Measurements from ENCODE around the gene ZNF469. TPM values are rescaled to one million over a fixed set of nuclear protein-coding genes. Genes with fewer than 3 reads are reported as not detected.
"Not testable (repeated sequence)": the region's sequence is repeated elsewhere in the genome, so short reads cannot be mapped to it uniquely, and the experiment has no call there.

Gene ZNF469
- total and polyA plus RNA-seq, 9 donors, result 3.7 to 11.5 (median 6.2) TPM

GRCh38 chr16:88360401-88360800, 22.4 kb upstream of the ZNF469 start:
- H3K4me1 ChIP-seq (ENCODE audit: control insufficient read depth, insufficient read depth, low read length); H3K36me3 ChIP-seq (ENCODE audit: control insufficient read depth, insufficient read depth, low read length); H3K27ac ChIP-seq (ENCODE audit: low read length); H3K27me3 ChIP-seq (ENCODE audit: control insufficient read depth, insufficient read depth, low read length); DNase-seq; H3K4me3 ChIP-seq (ENCODE audit: low read length); H3K9me3 ChIP-seq (replicated peaks; ENCODE audit: control insufficient read depth, low read depth, low read length): not testable (repeated sequence)
- WGBS (ENCODE audit: insufficient coverage), result no CpG with 5 or more reads among the region's 20 CpGs

- H3K4me1 ChIP-seq (ENCODE audit: control insufficient read depth, insufficient read depth, low read length), result no peaks in the 10 kb centered on the region
- H3K9me3 ChIP-seq (replicated peaks; ENCODE audit: control insufficient read depth, low read depth, low read length), result peaks cover 5% of the 10 kb centered on the region
- H3K27me3 ChIP-seq (ENCODE audit: control insufficient read depth, insufficient read depth, low read length), result peaks cover 8% of the 10 kb centered on the region
- no peak overlapping the region for H3K27ac ChIP-seq (ENCODE audit: low read length)
- H3K36me3 ChIP-seq (ENCODE audit: control insufficient read depth, insufficient read depth, low read length), result no peaks in the 10 kb centered on the region
- no peak for DNase-seq
- no peak overlapping the region for H3K4me3 ChIP-seq (ENCODE audit: low read length)
- WGBS (ENCODE audit: insufficient coverage), result 100% methylated on average over 1 of the region's 2 CpGs
Measured at GRCh38 chr16:88360999-88361398, 21.8 kb upstream of the ZNF469 start.

GRCh38 chr16:88361775-88362174, 21.0 kb upstream of the ZNF469 start:
- 89% methylated on average over 3 of the region's 5 CpGs for WGBS (ENCODE audit: insufficient coverage)
- H3K4me1 ChIP-seq (ENCODE audit: control insufficient read depth, insufficient read depth, low read length), result no peaks in the 10 kb centered on the region
- H3K27ac ChIP-seq (ENCODE audit: low read length), result no peak overlapping the region
- H3K36me3 ChIP-seq (ENCODE audit: control insufficient read depth, insufficient read depth, low read length), result no peaks in the 10 kb centered on the region
- H3K27me3 ChIP-seq (ENCODE audit: control insufficient read depth, insufficient read depth, low read length), result peaks cover 8% of the 10 kb centered on the region
- peaks cover 5% of the 10 kb centered on the region for H3K9me3 ChIP-seq (replicated peaks; ENCODE audit: control insufficient read depth, low read depth, low read length)
- DNase-seq, result no peak
- no peak overlapping the region for H3K4me3 ChIP-seq (ENCODE audit: low read length)

- Histone ChIP-seq H3K9me3 (replicated peaks; ENCODE audit: control insufficient read depth, low read depth, low read length) (peaks cover 5% of the 10 kb centered on the region), H3K4me1 (ENCODE audit: control insufficient read depth, insufficient read depth, low read length) (no peaks in the 10 kb centered on the region), H3K36me3 (ENCODE audit: control insufficient read depth, insufficient read depth, low read length) (no peaks in the 10 kb centered on the region), H3K4me3 (ENCODE audit: low read length) (no peak overlapping the region), H3K27me3 (ENCODE audit: control insufficient read depth, insufficient read depth, low read length) (peaks cover 8% of the 10 kb centered on the region), H3K27ac (ENCODE audit: low read length) (no peak overlapping the region)
- no peak for DNase-seq
- WGBS (ENCODE audit: insufficient coverage), result 57% methylated on average over 1 of the region's 2 CpGs
Measured at GRCh38 chr16:88363239-88363891, 19.4 kb upstream of the ZNF469 start.

- no peak for DNase-seq
- WGBS (ENCODE audit: insufficient coverage), result 83% methylated on average over 5 of the region's 6 CpGs
- Histone ChIP-seq H3K9me3 (replicated peaks; ENCODE audit: control insufficient read depth, low read depth, low read length) (peaks cover 5% of the 10 kb centered on the region), H3K27me3 (ENCODE audit: control insufficient read depth, insufficient read depth, low read length) (peaks cover 3% of the 10 kb centered on the region), H3K27ac (ENCODE audit: low read length) (no peak overlapping the region), H3K4me3 (ENCODE audit: low read length) (no peak overlapping the region), H3K4me1 (ENCODE audit: control insufficient read depth, insufficient read depth, low read length) (no peaks in the 10 kb centered on the region), H3K36me3 (ENCODE audit: control insufficient read depth, insufficient read depth, low read length) (no peaks in the 10 kb centered on the region)
Measured at GRCh38 chr16:88365244-88365865, 17.4 kb upstream of the ZNF469 start.

- H3K9me3 ChIP-seq (replicated peaks; ENCODE audit: control insufficient read depth, low read depth, low read length), result peaks cover 5% of the 10 kb centered on the region
- H3K4me3 ChIP-seq (ENCODE audit: low read length), result no peak overlapping the region
- peaks cover 3% of the 10 kb centered on the region for H3K27me3 ChIP-seq (ENCODE audit: control insufficient read depth, insufficient read depth, low read length)
- no peak for DNase-seq
- H3K27ac ChIP-seq (ENCODE audit: low read length), result no peak overlapping the region
- no peaks in the 10 kb centered on the region for H3K36me3 ChIP-seq (ENCODE audit: control insufficient read depth, insufficient read depth, low read length)
- no peaks in the 10 kb centered on the region for H3K4me1 ChIP-seq (ENCODE audit: control insufficient read depth, insufficient read depth, low read length)
- 99% methylated on average over 4 of the region's 4 CpGs for WGBS (ENCODE audit: insufficient coverage)
Measured at GRCh38 chr16:88366032-88366703, 16.6 kb upstream of the ZNF469 start.

GRCh38 chr16:88366704-88367047, 16.1 kb upstream of the ZNF469 start:
- DNase-seq, result no peak
- Histone ChIP-seq H3K27ac (ENCODE audit: low read length) (no peak overlapping the region), H3K4me1 (ENCODE audit: control insufficient read depth, insufficient read depth, low read length) (no peaks in the 10 kb centered on the region), H3K27me3 (ENCODE audit: control insufficient read depth, insufficient read depth, low read length) (peaks cover 3% of the 10 kb centered on the region), H3K36me3 (ENCODE audit: control insufficient read depth, insufficient read depth, low read length) (no peaks in the 10 kb centered on the region), H3K9me3 (replicated peaks; ENCODE audit: control insufficient read depth, low read depth, low read length) (peaks cover 5% of the 10 kb centered on the region), H3K4me3 (ENCODE audit: low read length) (no peak overlapping the region)
- WGBS (ENCODE audit: insufficient coverage), result 97% methylated on average over 4 of the region's 4 CpGs

- no peaks in the 10 kb centered on the region for H3K36me3 ChIP-seq (ENCODE audit: control insufficient read depth, insufficient read depth, low read length)
- no peak overlapping the region for H3K4me3 ChIP-seq (ENCODE audit: low read length)
- no peak for DNase-seq
- peaks cover 5% of the 10 kb centered on the region for H3K9me3 ChIP-seq (replicated peaks; ENCODE audit: control insufficient read depth, low read depth, low read length)
- peaks cover 3% of the 10 kb centered on the region for H3K27me3 ChIP-seq (ENCODE audit: control insufficient read depth, insufficient read depth, low read length)
- 92% methylated on average over 11 of the region's 11 CpGs for WGBS (ENCODE audit: insufficient coverage)
- no peaks in the 10 kb centered on the region for H3K4me1 ChIP-seq (ENCODE audit: control insufficient read depth, insufficient read depth, low read length)
- H3K27ac ChIP-seq (ENCODE audit: low read length), result no peak overlapping the region
Measured at GRCh38 chr16:88367560-88367959, 15.2 kb upstream of the ZNF469 start.

GRCh38 chr16:88368036-88368435, 14.7 kb upstream of the ZNF469 start:
- Histone ChIP-seq H3K4me1 (ENCODE audit: control insufficient read depth, insufficient read depth, low read length) (no peaks in the 10 kb centered on the region), H3K4me3 (ENCODE audit: low read length) (no peak overlapping the region), H3K9me3 (replicated peaks; ENCODE audit: control insufficient read depth, low read depth, low read length) (peaks cover 4% of the 10 kb centered on the region), H3K27me3 (ENCODE audit: control insufficient read depth, insufficient read depth, low read length) (peaks cover 3% of the 10 kb centered on the region), H3K27ac (ENCODE audit: low read length) (no peak overlapping the region), H3K36me3 (ENCODE audit: control insufficient read depth, insufficient read depth, low read length) (no peaks in the 10 kb centered on the region)
- WGBS (ENCODE audit: insufficient coverage), result 93% methylated on average over 13 of the region's 13 CpGs
- no peak for DNase-seq

GRCh38 chr16:88368994-88369393, 13.8 kb upstream of the ZNF469 start:
- DNase-seq, result no peak
- Histone ChIP-seq H3K36me3 (ENCODE audit: control insufficient read depth, insufficient read depth, low read length) (no peaks in the 10 kb centered on the region), H3K4me3 (ENCODE audit: low read length) (no peak overlapping the region), H3K4me1 (ENCODE audit: control insufficient read depth, insufficient read depth, low read length) (no peaks in the 10 kb centered on the region), H3K9me3 (replicated peaks; ENCODE audit: control insufficient read depth, low read depth, low read length) (no peaks in the 10 kb centered on the region), H3K27ac (ENCODE audit: low read length) (no peak overlapping the region), H3K27me3 (ENCODE audit: control insufficient read depth, insufficient read depth, low read length) (no peaks in the 10 kb centered on the region)
- WGBS (ENCODE audit: insufficient coverage), result 86% methylated on average over 4 of the region's 7 CpGs

Measured in muscle of leg (tissue), 11 donors.